ENCODE data around the gene CTDSPL. TPM values are rescaled to one million over a fixed set of nuclear protein-coding genes. Genes with fewer than 3 reads are reported as not detected.

CTDSPL gene
- total and polyA plus RNA-seq, 5 experiments from 2014 or later = 0.26 to 0.99 (median 0.45) TPM

GRCh38 chr3:37859354-37859753 lies 2.3 kb upstream of the CTDSPL start:
- Mint-ChIP-seq H3K36me3 (no peaks in the 10 kb centered on the region), H3K27ac (no peak overlapping the region), H3K4me3 (peak overlapping the region in 6 of 10 donors; percentile 4 to 87 (median 34)), H3K4me1 (peaks cover 19 to 35% (median 23%) of the 10 kb centered on the region in 4 donors), H3K27me3 (peaks cover 0 to 11% (median 5%) of the 10 kb centered on the region in 5 donors), H3K9me3 (no peaks in the 10 kb centered on the region)
- DNase-seq = no peak
- ATAC-seq = no peak
- POLR2A ChIA-PET = no interaction called here

DNA sequence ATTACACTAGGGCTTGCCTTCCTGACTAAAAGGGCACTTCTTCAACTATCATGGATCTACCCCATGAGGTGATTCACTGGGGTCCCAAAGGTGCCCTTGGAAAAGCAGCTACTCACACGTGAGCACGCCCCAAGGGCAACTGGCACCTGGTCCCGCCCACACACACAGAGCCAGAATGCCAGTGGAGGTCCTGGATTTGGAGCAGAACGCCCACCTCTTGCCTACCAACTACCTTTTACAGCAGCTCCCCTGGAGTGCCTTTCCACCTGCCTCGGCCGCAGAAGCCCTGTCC lies 1.8 kb upstream of the CTDSPL start:
- ATAC-seq (no peak), DNase-seq (no peak)
- peak overlapping the region in 9 of 10 donors; percentile 13 to 93 (median 83) for H3K27ac Mint-ChIP-seq
- H3K4me1 Mint-ChIP-seq = peaks cover 19 to 35% (median 23%) of the 10 kb centered on the region in 4 donors
- POLR2A ChIA-PET = no interaction called here
- peaks cover 0 to 11% (median 5%) of the 10 kb centered on the region in 5 donors for H3K27me3 Mint-ChIP-seq
- no peaks in the 10 kb centered on the region for H3K9me3 Mint-ChIP-seq
- no peaks in the 10 kb centered on the region for H3K36me3 Mint-ChIP-seq
- peak overlapping the region; percentile 82 to 96 (median 88) for H3K4me3 Mint-ChIP-seq

DNA sequence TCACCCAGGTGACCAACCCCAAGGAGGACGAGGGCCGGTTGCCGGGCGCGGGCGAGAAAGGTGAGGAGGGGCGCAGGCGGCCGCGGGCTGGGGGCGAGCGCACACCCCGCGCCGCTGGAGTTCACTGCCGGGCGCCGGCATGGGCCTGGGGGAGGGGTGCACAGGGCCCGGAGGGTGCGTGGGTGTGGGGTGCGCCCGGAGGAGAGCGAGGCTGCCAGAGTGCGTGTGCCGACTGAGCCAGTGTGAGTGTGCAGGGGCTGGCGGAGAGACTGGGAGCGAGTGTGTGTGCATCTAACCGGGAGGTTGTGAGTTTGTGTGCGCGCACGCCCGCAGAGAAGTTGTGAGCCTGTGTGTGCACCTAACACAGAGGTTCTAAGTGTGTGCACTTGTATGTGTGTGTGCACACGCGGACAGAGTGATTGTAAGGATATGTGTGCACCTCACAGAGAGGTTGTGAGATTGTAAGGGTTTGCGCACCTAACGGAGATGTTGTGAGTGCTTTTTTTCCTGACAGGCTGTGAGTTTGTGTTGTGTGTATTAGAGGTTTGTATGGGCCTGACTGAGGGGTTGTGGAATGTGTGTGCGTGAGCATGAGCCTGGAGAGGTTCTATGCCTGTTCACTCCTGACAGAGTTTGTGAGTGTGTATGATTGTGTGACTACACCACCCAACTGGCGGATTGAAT lies 681 bp downstream of the CTDSPL start:
- Mint-ChIP-seq H3K9me3 (no peaks in the 10 kb centered on the region), H3K27me3 (peaks cover 0 to 6% (median 5%) of the 10 kb centered on the region in 5 donors), H3K27ac (peak overlapping the region; percentile 0 to 89 (median 78)), H3K4me1 (peaks cover 19 to 35% (median 22%) of the 10 kb centered on the region in 4 donors), H3K36me3 (no peaks in the 10 kb centered on the region), H3K4me3 (peak overlapping the region; percentile 59 to 93 (median 87))
- ATAC-seq (peak; percentile 23 to 47), DNase-seq (peak in 7 of 10 donors; percentile 20 to 48 (median 40))
- POLR2A ChIA-PET = no interaction called here

DNA sequence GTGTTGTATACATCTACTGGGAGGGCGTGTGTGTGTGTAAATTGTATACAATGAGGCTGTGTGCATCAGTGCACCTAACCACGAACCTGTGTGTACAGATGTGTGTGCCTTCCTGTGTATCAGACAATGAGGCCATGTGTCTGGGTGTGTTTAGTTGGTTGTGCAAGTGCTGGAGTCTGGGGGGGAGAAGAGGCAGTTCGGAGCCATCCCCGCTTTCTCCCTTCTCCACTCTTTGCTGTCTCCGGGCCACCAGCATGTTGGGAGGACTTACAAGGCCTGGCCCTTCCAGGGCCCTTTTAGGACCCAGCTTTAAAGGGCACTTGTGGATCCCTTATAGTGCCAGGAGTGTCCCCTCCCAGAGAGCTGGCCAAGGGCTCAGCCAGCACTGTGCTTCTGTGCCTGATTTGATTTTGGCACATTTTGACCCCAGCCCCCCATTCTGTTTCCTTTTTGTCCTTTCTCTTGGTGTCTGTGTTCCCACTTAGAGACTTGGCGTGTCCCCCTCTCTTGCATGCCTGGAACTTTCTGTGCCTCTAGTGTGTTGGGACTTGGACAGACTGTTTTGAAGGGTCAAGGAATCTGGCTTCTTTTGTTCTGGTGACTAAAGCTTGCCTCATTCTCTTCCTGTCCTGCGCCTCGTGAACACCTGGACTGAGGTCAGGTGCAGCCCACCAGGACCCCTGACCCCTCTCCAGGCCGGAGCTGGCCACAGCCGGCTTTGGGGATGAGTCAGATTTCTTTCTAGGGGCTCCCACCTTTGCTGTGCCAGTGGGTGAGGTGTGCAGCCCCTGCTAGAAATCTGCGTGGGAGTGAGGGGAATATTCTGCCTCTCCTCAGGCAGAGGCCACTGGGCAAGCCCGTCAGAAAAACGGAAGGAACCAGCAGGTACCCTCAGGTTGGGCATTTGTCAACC lies 1.5 kb downstream of the CTDSPL start:
- POLR2A ChIA-PET = interaction anchor here (0.8 kb wide), 1 partner anchor 20 kb away, joined by 3 read pairs; no protein-coding TSS in a partner anchor
- Mint-ChIP-seq H3K36me3 (no peaks in the 10 kb centered on the region), H3K27me3 (peaks cover 0 to 6% (median 5%) of the 10 kb centered on the region in 5 donors), H3K27ac (peak overlapping the region in 9 of 10 donors; percentile 0 to 85 (median 42)), H3K4me1 (peaks cover 19 to 35% (median 22%) of the 10 kb centered on the region in 4 donors), H3K9me3 (no peaks in the 10 kb centered on the region), H3K4me3 (peak overlapping the region; percentile 59 to 93 (median 87))
- ATAC-seq (no peak), DNase-seq (peak in 1 of 10 donors; percentile 1)

DNA sequence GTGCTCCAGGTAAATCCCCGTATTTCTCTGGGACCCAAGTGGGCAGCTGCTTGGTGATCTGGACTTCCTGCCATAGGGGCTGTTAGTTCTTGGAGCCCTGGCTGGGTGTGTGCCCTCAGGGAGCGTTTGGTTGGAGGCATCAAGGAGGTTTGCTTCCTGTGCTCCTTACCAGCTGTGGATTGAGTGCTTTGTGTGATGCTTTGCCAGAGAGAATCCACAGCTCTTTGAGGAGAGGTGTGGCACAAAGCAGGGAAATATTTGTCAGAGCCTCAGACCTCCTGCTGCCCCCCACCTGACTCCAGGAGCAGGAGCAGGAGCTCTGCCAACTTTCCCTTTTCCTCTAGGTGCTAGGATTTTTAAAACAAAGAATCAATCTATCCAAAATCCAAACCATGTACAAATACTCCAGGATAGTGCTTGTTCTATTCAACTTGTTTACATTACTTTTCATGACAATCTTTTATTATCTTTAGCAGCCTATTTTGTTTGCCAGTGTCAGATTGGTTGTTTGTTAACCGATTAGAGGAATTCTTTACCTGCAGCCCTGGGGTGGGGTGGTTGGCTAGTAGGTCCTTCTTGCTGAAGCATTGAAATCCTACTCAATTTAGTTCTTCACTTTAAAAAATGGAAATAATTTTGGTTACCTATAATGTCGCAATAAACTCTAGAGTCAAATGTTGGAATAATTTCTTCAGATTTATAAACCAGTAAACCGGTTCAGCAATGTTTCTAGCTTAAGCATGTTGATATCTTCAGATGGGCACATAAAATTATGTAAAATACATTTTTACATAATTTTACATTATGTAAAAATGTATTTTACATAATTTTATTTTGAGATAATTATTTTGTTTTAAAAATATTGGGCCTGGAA lies 2.5 kb downstream of the CTDSPL start:
- peaks cover 19 to 35% (median 22%) of the 10 kb centered on the region in 4 donors for H3K4me1 Mint-ChIP-seq
- ATAC-seq (no peak), DNase-seq (no peak)
- no peak overlapping the region for H3K27ac Mint-ChIP-seq
- peaks cover 0 to under 1% (median 0%) of the 10 kb centered on the region in 9 donors for H3K9me3 Mint-ChIP-seq
- H3K27me3 Mint-ChIP-seq = peaks cover 0 to 6% (median 5%) of the 10 kb centered on the region in 5 donors
- peak overlapping the region in 3 of 10 donors; percentile 18 to 33 (median 23) for H3K4me3 Mint-ChIP-seq
- POLR2A ChIA-PET = interaction anchor here (0.8 kb wide), 1 partner anchor 19 kb away, joined by 3 read pairs; no protein-coding TSS in a partner anchor
- H3K36me3 Mint-ChIP-seq = no peaks in the 10 kb centered on the region

GRCh38 chr3:37864904-37865303 lies 3.2 kb downstream of the CTDSPL start:
- Mint-ChIP-seq H3K27me3 (peaks cover 0 to 9% (median 5%) of the 10 kb centered on the region in 5 donors), H3K36me3 (no peaks in the 10 kb centered on the region), H3K27ac (peak overlapping the region in 1 of 10 donors; percentile 29), H3K4me3 (no peak overlapping the region), H3K4me1 (peaks cover 17 to 33% (median 19%) of the 10 kb centered on the region in 4 donors), H3K9me3 (peaks cover 0 to 6% (median 0%) of the 10 kb centered on the region in 9 donors)
- ATAC-seq = no peak
- DNase-seq = peak in 1 of 10 donors; percentile 9
- POLR2A ChIA-PET = no interaction called here

DNA sequence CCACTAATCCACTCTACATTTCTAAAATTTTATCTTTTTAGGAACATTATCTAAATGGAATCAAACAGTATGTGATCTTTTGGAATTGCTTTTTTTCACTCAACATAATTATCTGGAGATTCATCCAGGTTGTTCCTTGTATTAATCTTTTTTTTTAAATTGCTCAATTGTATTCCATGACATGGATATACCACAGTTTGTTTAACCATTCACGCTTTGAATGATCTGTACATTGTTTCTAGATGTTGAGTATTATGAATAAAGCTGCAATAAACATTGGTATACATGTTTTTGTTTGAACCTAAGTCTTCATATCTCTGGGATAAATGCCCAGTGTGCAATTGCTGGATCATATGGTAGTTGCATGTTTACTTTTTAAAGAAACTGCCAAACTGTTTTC lies 5.5 kb downstream of the CTDSPL start:
- POLR2A ChIA-PET = no interaction called here
- no peak for ATAC-seq
- no peak overlapping the region for H3K4me3 Mint-ChIP-seq
- H3K27ac Mint-ChIP-seq = no peak overlapping the region
- peaks cover 6 to 17% (median 10%) of the 10 kb centered on the region in 4 donors for H3K4me1 Mint-ChIP-seq
- no peak for DNase-seq
- peaks cover 0 to 12% (median 8%) of the 10 kb centered on the region in 5 donors for H3K27me3 Mint-ChIP-seq
- peaks cover 8 to 23% (median 14%) of the 10 kb centered on the region in 9 donors for H3K9me3 Mint-ChIP-seq
- peaks cover 0 to 14% (median 7%) of the 10 kb centered on the region in 3 donors for H3K36me3 Mint-ChIP-seq

GRCh38 chr3:37871858-37872257 lies 10.2 kb downstream of the CTDSPL start:
- DNase-seq (no peak), ATAC-seq (no peak)
- POLR2A ChIA-PET = no interaction called here
- Mint-ChIP-seq H3K9me3 (peaks cover 11 to 41% (median 20%) of the 10 kb centered on the region in 9 donors), H3K27ac (no peak overlapping the region), H3K36me3 (peaks cover 0 to 17% (median 16%) of the 10 kb centered on the region in 3 donors), H3K27me3 (peaks cover 0 to 6% (median 2%) of the 10 kb centered on the region in 5 donors), H3K4me3 (no peak overlapping the region), H3K4me1 (no peaks in the 10 kb centered on the region)

DNA sequence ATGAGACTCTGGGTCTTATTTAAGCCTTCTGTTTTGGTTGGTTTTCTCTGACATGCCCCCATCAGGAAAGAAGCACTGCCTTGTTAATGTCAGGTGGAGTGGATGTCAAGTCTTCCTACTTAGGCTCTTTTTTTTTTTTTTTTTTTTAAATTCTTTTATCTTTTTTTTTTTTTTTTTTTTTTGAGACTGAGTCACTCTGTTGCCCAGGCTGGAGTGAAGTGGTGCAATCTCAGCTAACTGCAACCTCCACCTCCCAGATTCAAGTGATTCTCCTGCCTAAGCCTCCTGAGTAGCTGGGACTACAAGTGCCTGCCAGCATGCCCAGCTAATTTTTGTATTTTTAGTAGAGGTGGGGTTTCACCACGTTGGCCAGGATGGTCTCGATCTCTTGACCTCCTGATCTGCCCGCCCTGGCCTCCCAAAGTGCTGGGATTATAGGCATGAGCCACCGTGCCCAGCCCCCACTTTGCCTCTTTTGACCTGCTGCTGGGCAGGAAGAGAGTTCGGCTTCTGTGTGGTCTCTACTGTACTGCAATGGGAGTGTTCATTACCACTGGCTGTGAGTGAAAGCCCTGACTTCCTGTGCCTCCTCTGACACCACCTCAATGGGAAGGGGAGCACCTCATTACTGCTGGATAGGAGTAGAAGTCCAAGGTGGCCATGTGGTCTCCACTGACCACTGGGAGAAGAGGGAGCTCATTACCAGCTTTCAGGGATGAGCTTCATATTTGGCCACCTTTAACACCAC lies 10.9 kb downstream of the CTDSPL start:
- Mint-ChIP-seq H3K27me3 (peaks cover 0 to 7% (median 2%) of the 10 kb centered on the region in 5 donors), H3K27ac (no peak overlapping the region), H3K9me3 (peaks cover 11 to 45% (median 23%) of the 10 kb centered on the region in 9 donors), H3K4me1 (no peaks in the 10 kb centered on the region), H3K4me3 (no peak overlapping the region), H3K36me3 (peaks cover 0 to 17% (median 16%) of the 10 kb centered on the region in 3 donors)
- POLR2A ChIA-PET = no interaction called here
- ATAC-seq (no peak), DNase-seq (no peak)

GRCh38 chr3:37876279-37876678 lies 14.6 kb downstream of the CTDSPL start:
- DNase-seq = no peak
- no peak for ATAC-seq
- Mint-ChIP-seq H3K36me3 (peaks cover 0 to 16% (median 11%) of the 10 kb centered on the region in 3 donors), H3K4me1 (no peaks in the 10 kb centered on the region), H3K27ac (no peak overlapping the region), H3K27me3 (peaks cover 0 to 3% (median 0%) of the 10 kb centered on the region in 5 donors), H3K4me3 (no peak overlapping the region), H3K9me3 (peaks cover 8 to 31% (median 14%) of the 10 kb centered on the region in 9 donors)
- POLR2A ChIA-PET = no interaction called here

- DNase-seq (no peak), ATAC-seq (no peak)
- no peak overlapping the region for H3K4me3 Mint-ChIP-seq
- no peaks in the 10 kb centered on the region for H3K4me1 Mint-ChIP-seq
- no peak overlapping the region for H3K27ac Mint-ChIP-seq
- H3K9me3 Mint-ChIP-seq = no peaks in the 10 kb centered on the region
- H3K27me3 Mint-ChIP-seq = peaks cover 0 to 11% (median 0%) of the 10 kb centered on the region in 5 donors
- no peaks in the 10 kb centered on the region for H3K36me3 Mint-ChIP-seq
- POLR2A ChIA-PET = interaction anchor here (0.8 kb wide), 1 partner anchor 19 kb away, joined by 3 read pairs; no protein-coding TSS in a partner anchor
Measured at GRCh38 chr3:37882711-37883110, 21.0 kb downstream of the CTDSPL start.

Measured in naive thymus-derived CD8-positive, alpha-beta T cell (primary cell).